ENCODE data around the gene POLR2I. TPM values are rescaled to one million over a fixed set of nuclear protein-coding genes. Genes with fewer than 3 reads are reported as not detected.
"Not testable (repeated sequence)": the region's sequence is repeated elsewhere in the genome, so short reads cannot be mapped to it uniquely, and the experiment has no call there.

The POLR2I gene
- total and polyA plus RNA-seq, 7 donors = 39.9 to 118 (median 72.8) TPM

DNA sequence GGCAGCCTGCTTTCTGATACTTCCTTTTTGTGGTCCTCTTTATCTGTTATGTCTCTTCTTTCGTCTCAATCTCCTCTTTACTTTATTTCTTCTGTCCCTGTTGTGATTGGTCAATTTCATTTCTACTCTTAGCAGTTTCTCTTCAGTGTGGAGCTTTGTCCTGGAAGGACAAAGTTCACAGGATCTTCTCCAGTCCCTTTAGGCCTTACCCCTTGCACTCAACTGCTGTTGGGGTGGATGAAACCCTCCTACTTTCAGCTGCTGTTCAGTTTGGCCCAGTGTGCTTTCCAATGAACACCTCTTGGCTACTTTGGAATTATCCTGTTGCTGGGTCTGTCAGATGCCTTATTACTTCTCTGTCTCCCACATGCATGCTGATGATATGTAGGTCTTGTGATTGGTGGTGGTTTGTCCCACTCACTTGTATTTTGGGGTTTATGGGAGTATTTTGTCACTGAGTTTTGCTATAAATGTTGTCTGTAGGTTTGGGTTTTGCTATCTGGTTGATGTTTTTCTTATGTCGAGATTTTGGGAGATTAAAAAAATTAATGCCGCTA, 35.2 kb downstream of the POLR2I start:
- WGBS, 2 donors = 95 to 96% methylated on average over 3 of the region's 3 CpGs
- DNase-seq = no peak

GRCh38 chr19:36073121-36073876, 41.4 kb downstream of the POLR2I start:
- intact Hi-C loops (cut with DNase I) = no loop called here
- no peaks in the 10 kb centered on the region for H3K9me3 ChIP-seq

More for the DNA sequence above, 35.2 kb downstream of the POLR2I start:
- Histone ChIP-seq H3K4me3 (no peak overlapping the region), H3K9me3 (no peaks in the 10 kb centered on the region), H3K36me3 (no peaks in the 10 kb centered on the region), H3K27ac (no peak overlapping the region), H3K4me1 (no peaks in the 10 kb centered on the region), H3K27me3 (no peaks in the 10 kb centered on the region)
- TF ChIP-seq, protein P1, sequence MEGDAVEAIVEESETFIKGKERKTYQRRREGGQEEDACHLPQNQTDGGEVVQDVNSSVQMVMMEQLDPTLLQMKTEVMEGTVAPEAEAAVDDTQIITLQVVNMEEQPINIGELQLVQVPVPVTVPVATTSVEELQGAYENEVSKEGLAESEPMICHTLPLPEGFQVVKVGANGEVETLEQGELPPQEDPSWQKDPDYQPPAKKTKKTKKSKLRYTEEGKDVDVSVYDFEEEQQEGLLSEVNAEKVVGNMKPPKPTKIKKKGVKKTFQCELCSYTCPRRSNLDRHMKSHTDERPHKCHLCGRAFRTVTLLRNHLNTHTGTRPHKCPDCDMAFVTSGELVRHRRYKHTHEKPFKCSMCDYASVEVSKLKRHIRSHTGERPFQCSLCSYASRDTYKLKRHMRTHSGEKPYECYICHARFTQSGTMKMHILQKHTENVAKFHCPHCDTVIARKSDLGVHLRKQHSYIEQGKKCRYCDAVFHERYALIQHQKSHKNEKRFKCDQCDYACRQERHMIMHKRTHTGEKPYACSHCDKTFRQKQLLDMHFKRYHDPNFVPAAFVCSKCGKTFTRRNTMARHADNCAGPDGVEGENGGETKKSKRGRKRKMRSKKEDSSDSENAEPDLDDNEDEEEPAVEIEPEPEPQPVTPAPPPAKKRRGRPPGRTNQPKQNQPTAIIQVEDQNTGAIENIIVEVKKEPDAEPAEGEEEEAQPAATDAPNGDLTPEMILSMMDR (IDR thresholded peaks at IDR 0.05) = no peak
- TF ChIP-seq EP300 (IDR thresholded peaks at IDR 0.05) (no peak), POLR2AphosphoS5 (IDR thresholded peaks at IDR 0.05) (no peak), POLR2A (IDR thresholded peaks at IDR 0.05) (no peak)
- intact Hi-C loops (cut with DNase I) = no loop called here

DNA sequence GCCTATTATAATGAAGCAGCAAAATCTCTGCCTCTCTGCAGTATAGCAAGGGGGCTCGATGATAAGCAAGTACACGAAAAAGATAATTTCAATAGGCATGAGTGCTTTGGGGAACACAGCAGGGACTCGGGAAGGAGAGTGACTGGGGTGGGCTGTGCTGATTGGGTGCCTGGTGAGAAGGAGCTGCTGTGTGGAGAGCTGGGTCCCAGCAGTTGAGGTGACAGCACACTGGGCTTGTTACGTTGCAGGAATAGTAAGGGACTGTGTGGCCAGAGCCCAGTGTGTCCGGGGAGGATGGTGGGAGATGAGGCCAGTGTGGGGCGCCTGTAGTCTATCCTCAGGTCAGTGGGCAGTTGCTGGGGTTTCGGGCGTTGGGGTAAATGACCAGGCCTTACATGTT, 42.6 kb downstream of the POLR2I start:
- no peaks in the 10 kb centered on the region for H3K9me3 ChIP-seq
- intact Hi-C loops (cut with DNase I) = no loop called here
- WGBS, 2 donors = 90 to 97% methylated on average over 8 of the region's 8 CpGs
- no peak overlapping the region for H3K27ac ChIP-seq
- H3K4me1 ChIP-seq = no peaks in the 10 kb centered on the region
- TF ChIP-seq POLR2AphosphoS5 (IDR thresholded peaks at IDR 0.05) (no peak), EP300 (IDR thresholded peaks at IDR 0.05) (no peak), POLR2A (IDR thresholded peaks at IDR 0.05) (no peak)
- TF ChIP-seq, protein P1 (IDR thresholded peaks at IDR 0.05) = no peak
- no peak overlapping the region for H3K4me3 ChIP-seq
- no peaks in the 10 kb centered on the region for H3K36me3 ChIP-seq
- no peaks in the 10 kb centered on the region for H3K27me3 ChIP-seq
- DNase-seq = no peak

More at GRCh38 chr19:36073121-36073876, 41.4 kb downstream of the POLR2I start:
- H3K36me3 ChIP-seq = no peaks in the 10 kb centered on the region
- H3K27ac ChIP-seq = no peak overlapping the region
- TF ChIP-seq POLR2AphosphoS5 (IDR thresholded peaks at IDR 0.05) (no peak), POLR2A (IDR thresholded peaks at IDR 0.05) (no peak), EP300 (IDR thresholded peaks at IDR 0.05) (no peak)
- TF ChIP-seq, protein P1 (IDR thresholded peaks at IDR 0.05) = no peak
- no peaks in the 10 kb centered on the region for H3K27me3 ChIP-seq
- no peak for DNase-seq
- no peaks in the 10 kb centered on the region for H3K4me1 ChIP-seq
- WGBS, 2 donors = 84 to 87% methylated on average over 10 of the region's 10 CpGs
- H3K4me3 ChIP-seq = no peak overlapping the region

DNA sequence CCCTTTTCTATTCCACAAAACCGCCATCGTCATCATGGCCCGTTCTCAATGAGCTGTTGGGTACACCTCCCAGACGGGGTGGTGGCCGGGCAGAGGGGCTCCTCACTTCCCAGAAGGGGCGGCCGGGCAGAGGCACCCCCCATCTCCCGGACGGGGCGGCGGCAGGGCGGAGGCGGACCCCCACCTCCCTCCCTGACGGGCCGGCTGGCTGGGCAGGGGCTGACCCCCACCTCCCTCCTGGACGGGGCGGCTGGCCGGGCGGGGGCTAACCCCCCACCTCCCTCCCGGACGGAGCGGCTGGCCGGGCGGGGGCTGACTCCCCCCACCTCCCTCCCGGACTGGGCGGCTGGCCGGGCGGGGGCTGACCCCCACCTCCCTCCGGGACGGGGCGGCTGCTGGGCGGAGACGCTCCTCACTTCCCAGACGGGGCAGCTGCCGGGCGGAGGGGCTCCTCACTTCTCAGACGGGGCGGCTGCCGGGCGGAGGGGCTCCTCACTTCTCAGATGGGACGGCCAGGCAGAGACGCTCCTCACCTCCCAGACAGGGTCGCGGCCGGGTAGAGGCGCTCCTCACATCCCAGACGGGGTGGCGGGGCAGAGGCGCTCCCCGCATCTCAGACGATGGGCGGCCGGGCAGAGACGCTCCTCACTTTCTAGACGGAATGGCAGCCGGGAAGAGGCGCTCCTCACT, 45.7 kb downstream of the POLR2I start:
- H3K27ac ChIP-seq; DNase-seq; H3K27me3 ChIP-seq; H3K36me3 ChIP-seq; H3K4me1 ChIP-seq; intact Hi-C loops (cut with DNase I); H3K9me3 ChIP-seq; H3K4me3 ChIP-seq: not testable (repeated sequence)
- 98% methylated on average over 54 of the region's 57 CpGs for WGBS, 2 donors

DNA sequence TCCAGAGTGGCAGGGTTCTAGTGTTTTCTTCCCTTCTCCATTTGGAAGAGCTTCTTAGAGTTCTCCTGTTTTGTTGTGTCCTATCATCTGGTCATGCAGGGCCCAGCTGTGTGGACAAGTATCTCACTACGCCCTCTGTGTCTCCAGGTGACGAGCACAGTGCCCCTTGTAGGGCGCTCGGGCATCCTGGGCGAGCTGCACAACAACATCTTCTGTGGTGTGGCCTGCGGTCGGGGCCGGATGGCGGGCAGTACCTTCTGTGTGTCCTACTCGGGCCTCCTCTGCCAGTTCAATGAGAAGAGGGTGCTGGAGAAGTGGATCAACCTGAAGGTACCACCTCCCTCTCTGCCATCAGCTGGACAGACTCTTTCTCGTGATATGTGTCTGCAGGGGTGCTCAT, 47.0 kb downstream of the POLR2I start:
- WGBS, 2 donors = 93 to 98% methylated on average over 11 of the region's 11 CpGs
- intact Hi-C loops (cut with DNase I) = no loop called here

More for the DNA sequence above, 47.0 kb downstream of the POLR2I start:
- DNase-seq = no peak
- H3K9me3 ChIP-seq = no peaks in the 10 kb centered on the region
- H3K4me1 ChIP-seq = no peaks in the 10 kb centered on the region
- no peaks in the 10 kb centered on the region for H3K36me3 ChIP-seq
- H3K4me3 ChIP-seq = no peak overlapping the region
- H3K27me3 ChIP-seq = no peaks in the 10 kb centered on the region
- H3K27ac ChIP-seq = no peak overlapping the region
- no peak for TF ChIP-seq EP300 (IDR thresholded peaks at IDR 0.05)
- TF ChIP-seq, protein P1 (IDR thresholded peaks at IDR 0.05) = no peak

All from sigmoid colon (tissue), 7 donors.